Aorta (tissue), 5 donors: ENCODE results near the gene CAMK2A. TPM values are rescaled to one million over a fixed set of nuclear protein-coding genes. Genes with fewer than 3 reads are reported as not detected.

Source experiments
- ATAC-seq: fragments of 200-7000 bp; cut with Tn5 transposase; one replicate; pipeline ENCODE4 v1.9.1; 2022; ENCODE audit warnings: moderate library complexity; ENCODE audit not compliant: low FRiP score
- DNase-seq, 2 donors: peaks; one replicate each; pipeline ENCODE4 v3.0.0-alpha.2; 2020
- H3K27ac ChIP-seq, 2 donors: one replicate each; pipeline ENCODE4 v1.5.1; 2013; ENCODE audit warnings: low read length in 2 of 2, mild to moderate bottlenecking in 2 of 2, moderate library complexity in 2 of 2, control low read depth in 1 of 2, inconsistent platforms in 1 of 2, low read depth in 1 of 2
- H3K27me3 ChIP-seq, 2 donors: one replicate each; pipeline ENCODE4 v1.6.1; 2013; ENCODE audit warnings: control low read depth in 1 of 2, low read length in 1 of 2, mild to moderate bottlenecking in 1 of 2, moderate library complexity in 1 of 2; ENCODE audit not compliant: insufficient read depth in 2 of 2, control insufficient read depth in 1 of 2
- H3K36me3 ChIP-seq, 2 donors: one replicate each; pipeline ENCODE4 v1.6.1; 2013; ENCODE audit warnings: control low read depth in 1 of 2, low read length in 1 of 2, mild to moderate bottlenecking in 1 of 2; ENCODE audit not compliant: insufficient read depth in 2 of 2, control insufficient read depth in 1 of 2
- H3K4me1 ChIP-seq, 2 donors: one replicate each; pipeline ENCODE4 v1.6.1; 2013; ENCODE audit warnings: low read length in 2 of 2, control low read depth in 1 of 2, mild to moderate bottlenecking in 1 of 2, moderate library complexity in 1 of 2; ENCODE audit not compliant: insufficient read depth in 2 of 2, control insufficient read depth in 1 of 2
- H3K4me3 ChIP-seq, 2 donors: one replicate each; pipeline ENCODE4 v1.5.1; 2013; ENCODE audit warnings: low read length in 2 of 2, control low read depth in 1 of 2, mild to moderate bottlenecking in 1 of 2
- H3K9me3 ChIP-seq: one replicate; pipeline ENCODE4 v1.6.1; 2013; ENCODE audit warnings: mild to moderate bottlenecking, low read length; ENCODE audit not compliant: control insufficient read depth
- WGBS, 2 donors: extraction: QIAGEN DNeasy Blood & Tissue Kit; methylation state at CpG; one replicate each; pipeline ENCODE4 v1.1.7; 2013; 5-methylcytosine and 5-hydroxymethylcytosine counted together
- intact Hi-C, 2 donors: fragments of 100-400 bp; cut with DNase I; formaldehyde crosslinking; loops; one replicate each; pipeline versions ENCODE4 v1.14.2 to v1.15.0; 2022
- polyA plus RNA-seq, 2 donors: library from polyadenylated mRNA; stranded (reverse); fragments of 200-250 nt; gene quantifications; one replicate each; pipeline ENCODE4 v1.2.3, GENCODE V29; 2013
- total RNA-seq, 2 donors: library from RNA; stranded (reverse); fragmentation: NEBNext Ultra II Directional; extraction: Animal tissue kit (Norgen Biotek cat#: 25700); gene quantifications; one replicate each; pipeline ENCODE4 v1.2.1, GENCODE V29; 2021
- donor health status: healthy with polysubstance abuse.
- donor health status: Bipolar disorder and iron deficiency.
- donor health status: DM: no; HTN: no; CAD: no.
- donor health status: DM: no; HTN: no; CAD: no.
- donor health status: DM: yes; HTN: yes; CAD: no.

Gene CAMK2A
- total and polyA plus RNA-seq, 4 donors: 0.13 to 0.36 (median 0.15) TPM; not detected in 1

DNA sequence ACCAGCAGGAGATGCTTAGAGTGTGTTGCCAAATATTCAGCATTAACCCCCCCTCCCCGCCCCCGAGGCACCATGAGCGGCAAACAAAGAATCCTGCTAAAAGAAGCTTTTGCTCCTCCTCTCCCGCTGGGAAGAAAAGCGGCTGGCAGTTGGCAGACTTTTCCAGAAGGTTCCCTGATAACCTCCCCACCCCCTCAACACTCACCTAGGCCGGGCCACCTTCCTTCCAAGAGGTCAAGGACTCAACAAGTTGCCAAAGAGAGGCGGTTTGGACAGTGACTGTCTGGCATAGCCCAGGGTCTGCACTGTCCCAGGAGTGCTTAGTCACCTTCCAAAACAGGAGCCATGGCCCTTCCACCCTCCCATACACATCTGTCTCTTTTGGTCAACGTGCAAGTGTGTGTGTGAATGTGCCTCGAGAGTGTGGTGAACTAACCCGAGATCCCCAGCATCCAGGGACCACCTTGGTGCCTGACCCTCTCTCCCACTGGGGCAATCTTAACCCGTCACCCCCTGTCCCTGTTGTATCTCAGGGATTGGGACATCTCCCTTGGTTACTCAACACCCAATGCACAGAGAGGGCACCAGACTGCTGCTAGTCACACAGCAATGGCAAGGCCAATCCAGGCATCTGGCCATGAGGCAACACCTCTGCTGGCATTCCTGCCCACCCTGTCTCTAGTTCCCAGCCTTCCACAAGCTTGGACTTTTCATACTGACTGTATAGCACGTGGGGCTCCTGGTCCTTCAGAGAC, 18.9 kb downstream of the CAMK2A start:
- Histone ChIP-seq H3K4me1 (no peaks in the 10 kb centered on the region), H3K27ac (no peak overlapping the region), H3K9me3 (no peaks in the 10 kb centered on the region), H3K27me3 (no peaks in the 10 kb centered on the region), H3K36me3 (no peaks in the 10 kb centered on the region), H3K4me3 (no peak overlapping the region)
- ATAC-seq: no peak
- no peak for DNase-seq
- intact Hi-C loops: no loop called here
- WGBS, 2 donors: 66 to 73% methylated on average over 12 of the region's 12 CpGs

DNA sequence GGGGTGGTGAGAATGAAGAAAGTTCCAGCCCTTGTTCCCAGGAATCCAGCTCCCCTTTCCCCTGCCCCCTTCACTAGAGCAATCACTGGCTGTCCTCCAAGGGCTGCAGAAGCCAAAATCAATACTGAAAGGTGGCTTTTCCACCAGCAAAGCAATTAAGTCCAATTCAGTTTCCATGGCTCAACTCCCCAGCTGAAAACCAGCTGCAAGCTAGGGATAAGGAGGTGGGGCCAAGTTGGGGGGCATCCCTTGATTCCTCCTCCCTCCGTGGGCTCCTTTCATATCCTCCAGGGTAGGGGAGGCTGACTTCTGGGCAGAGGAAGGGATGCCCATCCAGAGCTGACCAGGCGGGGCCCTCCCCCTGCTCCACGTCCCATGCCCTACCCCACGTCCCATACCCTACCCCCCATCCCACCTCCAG, 22.7 kb downstream of the CAMK2A start:
- H3K4me1 ChIP-seq: no peaks in the 10 kb centered on the region
- no peaks in the 10 kb centered on the region for H3K9me3 ChIP-seq
- ATAC-seq (no peak), DNase-seq (no peak)
- H3K4me3 ChIP-seq: no peak overlapping the region
- 63 to 69% methylated on average over 4 of the region's 4 CpGs for WGBS, 2 donors
- no peaks in the 10 kb centered on the region for H3K27me3 ChIP-seq
- no peak overlapping the region for H3K27ac ChIP-seq
- H3K36me3 ChIP-seq: no peaks in the 10 kb centered on the region
- intact Hi-C loops: no loop called here

GRCh38 chr5:150265870-150266383, 23.6 kb downstream of the CAMK2A start:
- H3K36me3 ChIP-seq: no peaks in the 10 kb centered on the region
- no peak for ATAC-seq
- peak in 1 of 2 donors; percentile 4 for DNase-seq
- H3K27ac ChIP-seq: no peak overlapping the region
- no peaks in the 10 kb centered on the region for H3K9me3 ChIP-seq
- intact Hi-C loops: no loop called here
- WGBS, 2 donors: 75 to 77% methylated on average over 6 of the region's 6 CpGs
- no peak overlapping the region for H3K4me3 ChIP-seq
- no peaks in the 10 kb centered on the region for H3K27me3 ChIP-seq
- no peaks in the 10 kb centered on the region for H3K4me1 ChIP-seq

- Histone ChIP-seq H3K27ac (no peak overlapping the region), H3K4me1 (no peaks in the 10 kb centered on the region), H3K36me3 (no peaks in the 10 kb centered on the region), H3K4me3 (no peak overlapping the region), H3K27me3 (no peaks in the 10 kb centered on the region), H3K9me3 (no peaks in the 10 kb centered on the region)
- WGBS, 2 donors: 94% methylated on average over 23 of the region's 23 CpGs
- ATAC-seq: no peak
- DNase-seq: peak in 1 of 2 donors; percentile 16
- intact Hi-C loops: no loop called here
Observed at GRCh38 chr5:150264667-150265603, 24.6 kb downstream of the CAMK2A start.

DNA sequence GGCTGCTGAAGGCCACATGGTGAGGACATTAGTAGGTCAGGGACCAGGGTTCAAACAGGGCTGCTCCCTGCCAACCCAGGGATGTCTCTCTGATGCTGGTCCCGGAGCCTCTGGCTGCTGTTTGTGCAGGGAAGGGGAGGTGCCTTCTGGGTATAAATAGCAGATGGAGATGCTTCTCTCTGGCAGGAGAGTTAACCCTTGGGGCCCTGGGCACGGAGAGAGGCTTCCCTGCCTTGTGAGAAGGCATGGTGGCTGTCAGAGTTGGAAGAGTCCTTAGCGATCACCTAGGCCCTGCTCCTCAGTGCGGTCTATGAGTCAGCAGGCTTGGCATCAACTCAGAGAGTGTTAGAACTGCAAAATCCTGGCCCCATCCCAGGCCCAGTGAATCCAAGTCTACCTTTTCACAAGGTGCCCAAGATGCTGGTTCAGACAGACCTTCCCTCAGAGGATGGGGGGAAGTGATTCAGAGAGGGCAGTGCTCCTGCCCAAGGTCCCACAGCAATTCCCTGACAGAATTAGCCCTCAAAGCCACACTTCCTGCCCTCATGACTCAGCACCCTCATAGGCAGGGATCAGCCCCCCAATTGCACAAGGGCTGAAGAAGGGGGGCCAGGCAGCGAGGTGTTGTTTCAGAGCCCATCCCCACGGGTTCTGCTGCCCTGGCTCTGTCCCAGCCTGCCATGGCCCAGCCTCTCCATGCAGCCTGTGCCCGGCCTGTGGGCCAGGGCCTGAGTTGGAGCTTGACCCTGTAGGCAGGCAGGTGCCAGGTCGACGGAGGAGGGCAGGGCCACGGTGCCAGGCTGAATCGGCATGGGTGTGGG, 25.6 kb downstream of the CAMK2A start:
- Histone ChIP-seq H3K27me3 (no peaks in the 10 kb centered on the region), H3K9me3 (no peaks in the 10 kb centered on the region), H3K27ac (no peak overlapping the region), H3K4me1 (no peaks in the 10 kb centered on the region), H3K4me3 (no peak overlapping the region), H3K36me3 (no peaks in the 10 kb centered on the region)
- WGBS, 2 donors: 57 to 61% methylated on average over 11 of the region's 11 CpGs
- intact Hi-C loops: no loop called here
- peak in 1 of 2 donors; percentile 51 for DNase-seq
- ATAC-seq: no peak

DNA sequence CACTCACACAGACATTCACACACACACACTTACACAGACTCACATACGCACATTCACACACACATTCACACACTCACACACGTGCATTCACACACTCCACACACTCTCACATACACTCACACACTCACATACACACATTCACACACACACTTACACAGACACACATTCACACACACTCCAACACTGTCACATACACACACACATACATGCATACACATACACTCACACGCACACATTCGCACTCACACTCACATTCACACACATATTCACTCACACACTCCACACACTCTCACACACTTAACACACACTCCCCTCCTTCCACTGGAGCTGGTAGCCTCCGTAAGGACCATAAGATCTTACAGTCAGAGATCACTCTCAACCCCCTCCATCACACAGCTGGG, 26.2 kb downstream of the CAMK2A start:
- ATAC-seq (no peak), DNase-seq (peak in 1 of 2 donors; percentile 0)
- Histone ChIP-seq H3K27me3 (no peaks in the 10 kb centered on the region), H3K4me3 (no peak overlapping the region), H3K36me3 (no peaks in the 10 kb centered on the region), H3K4me1 (no peaks in the 10 kb centered on the region), H3K27ac (no peak overlapping the region), H3K9me3 (no peaks in the 10 kb centered on the region)
- 78 to 85% methylated on average over 5 of the region's 5 CpGs for WGBS, 2 donors
- intact Hi-C loops: no loop called here

DNA sequence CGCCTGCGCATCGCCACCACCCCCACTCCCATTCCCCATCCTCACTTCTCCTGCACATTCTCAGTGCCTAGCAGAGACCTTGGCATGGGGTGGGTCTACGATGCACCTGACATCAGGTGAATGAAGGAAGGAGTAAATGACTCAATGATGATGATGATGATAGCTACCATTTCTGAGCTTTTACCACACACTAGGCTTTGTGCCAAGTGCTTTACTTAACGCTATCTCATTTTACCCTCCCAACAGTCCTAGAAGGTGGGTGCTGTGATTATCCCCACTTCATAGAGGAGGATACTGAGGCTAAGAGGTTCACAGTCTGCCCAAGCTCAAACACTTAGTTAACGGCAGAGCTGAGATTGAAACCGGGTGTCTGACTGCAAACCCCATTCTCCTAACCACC, 27.1 kb downstream of the CAMK2A start:
- H3K27me3 ChIP-seq: no peaks in the 10 kb centered on the region
- H3K4me3 ChIP-seq: no peak overlapping the region
- no peak overlapping the region for H3K27ac ChIP-seq
- DNase-seq (peak in 1 of 2 donors; percentile 22), ATAC-seq (no peak)
- intact Hi-C loops: no loop called here
- H3K9me3 ChIP-seq: no peaks in the 10 kb centered on the region
- 88 to 93% methylated on average over 7 of the region's 7 CpGs for whole genome bisulfite sequencing, 2 donors
- no peaks in the 10 kb centered on the region for H3K36me3 ChIP-seq
- no peaks in the 10 kb centered on the region for H3K4me1 ChIP-seq

GRCh38 chr5:150261231-150261630, 28.3 kb downstream of the CAMK2A start:
- Histone ChIP-seq H3K9me3 (no peaks in the 10 kb centered on the region), H3K27me3 (no peaks in the 10 kb centered on the region), H3K27ac (no peak overlapping the region), H3K4me3 (no peak overlapping the region), H3K36me3 (no peaks in the 10 kb centered on the region), H3K4me1 (no peaks in the 10 kb centered on the region)
- no peak for ATAC-seq
- peak in 1 of 2 donors; percentile 22 for DNase-seq
- whole genome bisulfite sequencing, 2 donors: 55 to 66% methylated on average over 8 of the region's 8 CpGs
- intact Hi-C loops: no loop called here
